Activated CD4-positive, alpha-beta memory T cell treated with anti-CD3 and anti-CD28 coated beads, Interleukin-2, amount 10 ng/mL, durations not matched to agents 7 days and 5 days (primary cell): ENCODE measurements around the gene CA4. TPM values are rescaled to one million over a fixed set of nuclear protein-coding genes. Genes with fewer than 3 reads are reported as not detected.
"Not testable (repeated sequence)": the region's sequence is repeated elsewhere in the genome, so short reads cannot be mapped to it uniquely, and the experiment has no call there.

Source experiments
- CTCF ChIA-PET: fragments of 350-600 bp; sonication (Branson Sonifier 250); formaldehyde crosslinking; loops from one replicate; lab custom pipeline; 2021; ENCODE audit warnings: antibody characterized with exemption, inconsistent platforms; lab: Charles Lee
- POLR2A ChIA-PET: fragments of 350-600 bp; sonication (Branson Sonifier 250); formaldehyde crosslinking; loops from one replicate; lab custom pipeline; 2021; ENCODE audit warnings: antibody characterized with exemption; lab: Charles Lee
- DNase-seq: peaks from one replicate; pipeline ENCODE4 v3.0.0-alpha.2; 2020
- H3K27ac Mint-ChIP-seq: one replicate; pipeline ENCODE4 v1.8.0; 2021; ENCODE audit warnings: mild to moderate bottlenecking, mixed read lengths
- H3K27me3 Mint-ChIP-seq: one replicate; pipeline ENCODE4 v1.8.0; 2021; ENCODE audit warnings: mixed read lengths
- H3K36me3 Mint-ChIP-seq: one replicate; pipeline ENCODE4 v1.8.0; 2021; ENCODE audit warnings: low read depth, mixed read lengths
- H3K4me1 Mint-ChIP-seq: one replicate; pipeline ENCODE4 v1.8.0; 2021; ENCODE audit warnings: mixed read lengths
- H3K4me3 Mint-ChIP-seq: one replicate; pipeline ENCODE4 v1.8.0; 2021; ENCODE audit warnings: mild to moderate bottlenecking, mixed read lengths
- H3K9me3 Mint-ChIP-seq: one replicate; pipeline ENCODE4 v1.8.0; 2021; ENCODE audit warnings: mixed read lengths
- total RNA-seq, 2 experiments: library from RNA; stranded (reverse); gene quantifications; one replicate each; pipeline ENCODE4 v1.2.3, GENCODE V29; 2021

Gene CA4
- total RNA-seq, 2 experiments from 2014 or later, result not detected

DNA sequence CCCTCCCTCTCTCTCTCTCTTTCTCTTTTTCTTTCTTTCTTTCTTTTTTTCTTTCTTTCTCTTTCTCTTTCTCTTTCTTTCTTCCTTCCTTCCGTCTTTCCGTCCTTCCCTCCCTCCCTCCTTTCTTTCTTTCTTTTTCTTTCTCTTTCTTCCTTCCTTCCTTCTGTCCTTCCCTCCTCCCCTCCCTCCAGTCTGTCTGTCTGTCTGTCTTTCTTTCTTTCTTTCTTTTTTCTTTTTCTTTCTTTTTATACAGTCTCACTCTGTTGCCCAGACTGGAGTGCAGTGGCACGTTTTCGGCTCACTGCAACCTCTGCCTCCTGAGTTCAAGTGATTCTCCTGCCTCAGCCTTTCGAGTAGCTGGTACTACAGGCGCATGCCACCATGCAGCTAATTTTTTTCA, 14.4 kb downstream of the CA4 start:
- H3K9me3 Mint-ChIP-seq, result no peaks in the 10 kb centered on the region
- peaks cover 3% of the 10 kb centered on the region for H3K27me3 Mint-ChIP-seq
- DNase-seq, result no peak
- H3K27ac Mint-ChIP-seq, result no peak overlapping the region
- no peak overlapping the region for H3K4me3 Mint-ChIP-seq
- peaks cover 34% of the 10 kb centered on the region for H3K4me1 Mint-ChIP-seq
- ChIA-PET POLR2A (no interaction called here), CTCF (interaction anchor here (0.8 kb wide), 1 partner anchor 21 kb away, joined by 3 read pairs; no protein-coding TSS in a partner anchor)
- H3K36me3 Mint-ChIP-seq, result no peaks in the 10 kb centered on the region

DNA sequence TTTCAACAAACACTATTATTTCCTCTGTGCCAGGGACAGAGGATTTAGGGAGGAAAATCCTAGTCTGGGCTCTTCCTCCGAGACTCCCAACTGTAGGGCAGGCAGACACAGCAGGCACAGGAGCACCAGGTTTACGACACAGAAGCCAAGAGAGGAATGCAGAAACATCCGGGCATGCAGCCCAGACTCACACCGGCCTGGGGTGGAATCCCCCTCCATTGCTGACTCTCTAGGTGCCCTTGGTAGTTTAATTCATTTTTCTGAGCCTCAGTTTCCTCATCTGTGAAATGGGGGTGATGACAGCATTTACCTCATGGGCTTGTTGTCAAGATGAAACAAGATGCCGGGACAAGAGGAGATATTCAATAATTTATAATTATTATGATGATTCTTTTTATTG, 14.9 kb downstream of the CA4 start:
- Mint-ChIP-seq H3K36me3 (no peaks in the 10 kb centered on the region), H3K4me1 (peaks cover 36% of the 10 kb centered on the region), H3K27me3 (peaks cover 3% of the 10 kb centered on the region), H3K9me3 (no peaks in the 10 kb centered on the region), H3K4me3 (no peak overlapping the region), H3K27ac (no peak overlapping the region)
- ChIA-PET CTCF (interaction anchor here (0.8 kb wide), 1 partner anchor 21 kb away, joined by 3 read pairs; no protein-coding TSS in a partner anchor), POLR2A (no interaction called here)
- DNase-seq, result no peak

DNA sequence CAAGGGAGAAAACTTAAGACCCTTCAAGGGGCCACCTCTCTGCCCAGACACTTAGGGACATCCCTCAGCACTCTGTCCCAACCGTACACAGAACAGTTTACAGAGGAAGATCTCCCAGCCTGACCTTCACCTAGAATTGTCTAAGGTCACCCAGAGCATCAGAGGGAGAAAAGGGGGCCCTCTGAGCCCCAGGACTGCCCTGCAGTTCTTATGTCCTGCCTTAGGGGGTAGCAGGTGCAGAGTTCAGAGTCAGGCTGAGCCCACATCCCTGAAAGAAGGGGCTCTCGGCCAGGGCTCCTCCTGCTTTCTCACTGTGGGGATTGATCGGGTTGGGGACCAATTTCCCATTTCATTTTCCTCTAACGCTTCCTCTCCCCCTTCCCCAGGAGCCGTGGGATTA, 15.4 kb downstream of the CA4 start:
- Mint-ChIP-seq H3K4me3 (no peak overlapping the region), H3K36me3 (no peaks in the 10 kb centered on the region), H3K27me3 (peaks cover under 1% of the 10 kb centered on the region), H3K4me1 (peaks cover 41% of the 10 kb centered on the region), H3K9me3 (no peaks in the 10 kb centered on the region), H3K27ac (no peak overlapping the region)
- POLR2A ChIA-PET, result no interaction called here
- no peak for DNase-seq
- CTCF ChIA-PET, result no interaction called here

DNA sequence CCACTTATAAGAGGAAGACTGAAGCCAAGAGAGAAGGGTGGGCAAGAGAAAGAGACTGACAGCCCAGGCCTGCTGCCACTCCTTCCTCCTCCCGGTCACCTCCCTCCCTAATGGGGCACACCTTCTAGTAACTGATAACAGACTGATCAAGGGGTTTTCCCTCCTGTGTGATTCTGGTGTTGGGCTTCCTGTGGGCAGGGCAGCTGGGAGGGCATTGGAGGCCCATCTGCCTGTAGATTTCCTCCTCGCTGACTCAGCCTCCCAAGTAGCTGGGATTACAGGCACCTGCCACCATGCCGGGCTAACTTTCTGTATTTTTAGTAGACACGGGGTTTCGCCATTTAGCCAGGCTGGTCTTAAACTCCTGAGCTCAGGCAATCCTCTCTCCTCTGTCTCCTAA, 16.2 kb downstream of the CA4 start:
- Mint-ChIP-seq H3K27me3 (no peaks in the 10 kb centered on the region), H3K9me3 (no peaks in the 10 kb centered on the region), H3K4me3 (no peak overlapping the region), H3K4me1 (peaks cover 49% of the 10 kb centered on the region), H3K36me3 (no peaks in the 10 kb centered on the region), H3K27ac (no peak overlapping the region)
- peak; percentile 55 for DNase-seq
- ChIA-PET CTCF (no interaction called here), POLR2A (no interaction called here)

DNA sequence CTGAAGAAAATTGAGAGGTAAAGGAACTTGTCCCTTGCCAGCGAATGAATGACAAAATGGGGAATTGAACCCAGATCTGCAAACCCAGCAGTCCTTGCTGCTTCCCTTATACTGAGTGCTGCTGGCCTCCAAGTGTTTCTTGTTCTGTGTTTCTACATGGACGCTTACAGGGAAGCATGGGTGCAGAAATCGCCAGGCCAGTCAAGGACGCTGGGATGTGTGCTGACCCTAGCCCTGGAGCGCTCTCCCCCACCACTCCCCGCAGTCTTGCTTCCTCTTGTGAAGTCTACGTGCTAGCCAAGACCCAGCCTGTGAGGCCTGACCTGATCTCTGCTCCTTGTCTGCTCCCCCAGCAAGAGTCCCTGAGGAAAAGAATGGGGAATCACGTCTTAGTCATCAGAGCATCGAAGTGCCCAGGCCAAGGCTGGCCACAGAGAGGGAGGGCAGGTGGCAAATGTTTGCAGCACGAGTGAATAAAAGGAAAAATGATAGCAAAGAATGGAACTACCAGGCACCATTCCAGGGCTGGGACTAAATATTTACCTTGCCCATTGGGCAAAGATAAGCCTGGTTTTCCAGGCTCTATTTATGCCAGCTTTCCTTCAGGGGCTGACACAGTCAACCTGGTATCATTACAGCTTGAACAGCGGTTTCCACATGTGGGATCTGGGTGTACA, 17.4 kb downstream of the CA4 start:
- ChIA-PET POLR2A (no interaction called here), CTCF (interaction anchor here (0.7 kb wide), 1 partner anchor 24 kb away, joined by 3 read pairs; no protein-coding TSS in a partner anchor)
- no peaks in the 10 kb centered on the region for H3K9me3 Mint-ChIP-seq
- H3K27ac Mint-ChIP-seq, result no peak overlapping the region
- DNase-seq, result no peak
- no peaks in the 10 kb centered on the region for H3K27me3 Mint-ChIP-seq
- no peaks in the 10 kb centered on the region for H3K36me3 Mint-ChIP-seq
- no peak overlapping the region for H3K4me3 Mint-ChIP-seq
- H3K4me1 Mint-ChIP-seq, result peaks cover 52% of the 10 kb centered on the region

DNA sequence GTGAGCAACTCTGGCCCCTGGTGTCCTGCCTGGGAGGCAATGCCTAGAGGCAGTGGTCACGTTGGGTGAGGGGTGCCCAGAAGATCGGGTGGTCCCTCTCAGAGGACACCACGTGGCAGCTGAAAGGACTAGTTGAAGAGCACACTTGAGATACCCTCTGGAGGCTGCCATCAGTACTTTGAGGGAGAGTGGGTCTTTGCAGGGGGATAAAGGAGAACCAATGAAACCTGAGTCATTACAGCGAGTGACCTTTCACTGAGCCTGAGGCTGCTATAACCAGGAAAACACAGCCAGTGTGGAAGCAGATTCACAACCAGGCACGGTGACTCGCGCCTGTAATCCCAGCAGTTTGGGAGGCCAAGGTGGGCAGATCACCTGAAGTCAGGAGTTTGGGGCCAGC, 18.9 kb downstream of the CA4 start:
- H3K4me3 Mint-ChIP-seq, result no peak overlapping the region
- CTCF ChIA-PET, result no interaction called here

DNA sequence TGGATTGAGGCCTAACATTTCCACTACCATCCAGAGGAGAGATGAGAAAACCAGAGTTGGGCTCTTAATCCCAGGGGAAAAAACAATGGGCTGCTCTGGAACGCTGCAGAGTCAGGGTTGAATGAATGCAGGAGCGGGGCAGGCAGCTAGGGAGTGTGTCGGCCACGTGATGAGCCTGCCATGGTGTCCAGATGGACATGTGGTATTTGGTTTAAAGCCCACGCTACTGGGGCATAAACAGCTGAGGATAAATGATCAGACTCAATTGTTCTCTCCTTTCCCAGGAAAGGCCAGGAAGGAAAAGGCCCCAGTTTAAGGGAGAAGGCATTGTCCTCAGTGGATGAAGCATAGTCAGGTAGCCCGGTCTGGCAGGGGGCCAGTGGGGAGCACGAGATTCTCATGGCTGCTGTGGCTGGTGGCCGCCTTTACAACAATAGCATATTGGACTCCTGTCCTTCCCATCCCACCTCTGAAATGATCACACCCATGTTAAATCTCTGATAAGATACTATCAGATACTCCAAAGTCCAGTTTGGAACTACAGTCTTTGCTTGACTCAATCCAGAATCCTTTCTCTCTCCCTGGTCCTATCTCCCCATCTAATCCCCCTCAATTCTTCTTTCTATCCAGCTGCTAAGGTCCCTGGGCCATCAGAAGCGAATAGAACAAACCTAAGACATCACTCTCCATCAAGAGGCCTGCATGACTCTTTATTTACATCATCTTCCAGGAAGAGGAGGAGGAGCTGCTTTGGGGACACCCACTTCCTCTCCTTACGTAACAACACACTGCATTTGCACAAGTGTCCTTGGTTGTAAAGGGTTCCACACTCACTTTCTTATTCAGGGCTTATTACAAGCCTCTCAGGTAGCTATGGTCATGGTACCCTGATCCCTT, 20.4 kb downstream of the CA4 start:
- peak; percentile 57 for DNase-seq
- H3K27ac Mint-ChIP-seq, result peak overlapping the region; percentile 70
- CTCF ChIA-PET, result interaction anchor here (0.6 kb wide), 1 partner anchor 910 kb away, joined by 3 read pairs; no protein-coding TSS in a partner anchor
- no peak overlapping the region for H3K4me3 Mint-ChIP-seq
- H3K9me3 Mint-ChIP-seq, result no peaks in the 10 kb centered on the region
- POLR2A ChIA-PET, result interaction anchor here (1.0 to 1.5 kb wide), 4 partner anchors 17 to 222 kb away, joined by 3 to 4 read pairs (median 4); partner anchors contain the start of gene USP32
- peaks cover 37% of the 10 kb centered on the region for H3K4me1 Mint-ChIP-seq
- no peaks in the 10 kb centered on the region for H3K27me3 Mint-ChIP-seq
- no peaks in the 10 kb centered on the region for H3K36me3 Mint-ChIP-seq

More for the DNA sequence above, 18.9 kb downstream of the CA4 start:
- Mint-ChIP-seq H3K27me3 (no peaks in the 10 kb centered on the region), H3K36me3 (no peaks in the 10 kb centered on the region), H3K4me1 (peaks cover 48% of the 10 kb centered on the region), H3K9me3 (no peaks in the 10 kb centered on the region), H3K27ac (no peak overlapping the region)
- POLR2A ChIA-PET, result no interaction called here
- no peak for DNase-seq

DNA sequence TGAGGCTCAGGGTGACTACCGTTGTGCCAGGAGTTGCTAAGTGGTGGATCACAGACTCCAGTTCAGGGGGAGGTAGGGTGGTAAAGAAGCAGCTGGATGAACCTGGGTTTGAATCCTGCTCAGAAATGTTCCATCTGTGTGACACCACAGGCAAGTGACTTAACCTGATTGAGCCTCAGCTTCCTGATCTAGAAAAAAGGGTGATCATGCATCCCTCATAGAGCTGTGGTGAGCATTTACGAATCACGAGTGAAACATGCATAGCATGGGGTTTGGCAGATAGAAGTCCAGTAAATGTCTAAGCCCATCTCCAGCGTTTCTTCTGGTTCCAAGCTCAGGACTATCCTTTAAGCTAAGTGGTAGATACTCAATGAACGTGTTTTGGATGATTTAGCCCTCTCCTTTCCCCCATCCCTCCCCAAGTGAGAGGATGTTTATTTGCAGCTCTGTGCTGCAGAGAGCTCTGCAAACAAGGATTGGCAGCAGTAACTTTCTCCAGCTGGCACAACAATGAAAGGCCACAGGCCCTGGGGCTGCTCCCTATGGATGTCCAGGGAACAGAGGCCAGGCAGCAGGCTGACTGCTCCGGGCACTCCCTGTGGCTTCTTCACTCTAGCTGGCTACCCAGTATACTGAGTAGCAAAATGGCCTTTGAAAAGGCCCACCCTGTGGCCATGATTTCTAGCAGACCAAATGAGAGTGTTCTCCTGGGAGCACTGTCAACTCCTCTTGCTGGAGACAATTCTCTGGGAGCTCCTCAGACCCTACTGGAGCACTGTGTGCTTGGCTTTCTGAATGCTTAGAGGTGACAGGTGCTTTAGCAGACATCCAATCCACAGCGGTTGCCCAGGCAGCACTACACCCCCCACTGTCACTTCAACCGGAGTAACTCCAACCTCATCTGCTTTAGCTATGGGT, 21.3 kb downstream of the CA4 start:
- DNase-seq, result no peak

DNA sequence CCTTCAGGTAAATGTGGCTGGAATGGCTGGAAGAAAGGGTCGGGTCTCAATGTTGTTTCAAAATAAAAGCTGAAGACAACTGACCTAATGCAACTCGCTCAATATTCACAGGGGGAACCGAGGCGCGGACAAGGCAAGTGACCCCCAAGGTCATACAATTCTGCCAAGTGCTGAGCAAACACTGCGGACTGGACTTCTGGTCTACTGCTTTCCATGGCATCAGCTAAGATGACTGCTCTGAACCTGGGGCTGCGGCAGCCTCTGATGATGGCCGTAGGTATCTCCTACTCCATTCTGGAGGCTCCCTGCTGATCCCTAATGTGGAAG, 21.9 kb downstream of the CA4 start:
- Mint-ChIP-seq H3K4me3 (no peak overlapping the region), H3K27ac (no peak overlapping the region), H3K9me3 (no peaks in the 10 kb centered on the region), H3K4me1 (peaks cover 24% of the 10 kb centered on the region), H3K36me3 (no peaks in the 10 kb centered on the region), H3K27me3 (no peaks in the 10 kb centered on the region)
- DNase-seq, result no peak
- ChIA-PET POLR2A (no interaction called here), CTCF (interaction anchor here (1.0 kb wide), 1 partner anchor 29 kb away, joined by 3 read pairs; no protein-coding TSS in a partner anchor)

More for the DNA sequence above, 21.3 kb downstream of the CA4 start:
- Mint-ChIP-seq H3K4me3 (no peak overlapping the region), H3K9me3 (no peaks in the 10 kb centered on the region), H3K27ac (peak overlapping the region; percentile 70), H3K36me3 (no peaks in the 10 kb centered on the region), H3K27me3 (no peaks in the 10 kb centered on the region), H3K4me1 (peaks cover 28% of the 10 kb centered on the region)
- ChIA-PET POLR2A (interaction anchor here (1.0 to 1.5 kb wide), 4 partner anchors 18 to 221 kb away, joined by 3 to 4 read pairs (median 4); partner anchors contain the start of gene USP32), CTCF (interaction anchor here (0.6 to 1.0 kb wide), 2 partner anchors 28 to 911 kb away, joined by 3 read pairs; no protein-coding TSS in a partner anchor)

DNA sequence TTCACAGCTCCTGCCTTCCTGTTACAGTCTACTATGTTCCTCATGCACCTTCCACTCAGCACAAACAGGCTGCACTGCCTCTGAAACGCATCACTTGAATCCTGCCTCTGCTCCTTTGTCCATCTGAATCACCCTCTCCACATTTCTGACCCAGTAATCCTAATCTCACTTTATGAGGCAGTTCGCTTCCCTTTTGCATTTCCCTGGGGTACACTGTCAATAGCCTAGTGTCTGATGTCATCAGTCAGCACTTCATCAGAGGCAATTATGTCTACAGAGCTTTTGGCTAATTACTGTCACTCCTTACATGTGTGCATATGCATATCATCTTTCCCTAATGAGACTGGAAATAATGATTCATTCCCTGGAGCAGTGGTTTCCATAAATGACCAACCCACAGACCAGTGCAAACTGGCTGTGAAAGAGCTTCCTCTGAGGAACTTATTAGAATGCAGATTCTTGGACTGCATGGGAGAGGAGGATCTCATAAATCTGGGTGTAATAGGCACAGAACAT, 23.6 kb downstream of the CA4 start:
- Mint-ChIP-seq H3K27me3 (no peaks in the 10 kb centered on the region), H3K27ac (no peak overlapping the region), H3K4me1 (peaks cover 19% of the 10 kb centered on the region), H3K36me3 (no peaks in the 10 kb centered on the region), H3K9me3 (no peaks in the 10 kb centered on the region), H3K4me3 (no peak overlapping the region)
- DNase-seq, result no peak
- ChIA-PET CTCF (no interaction called here), POLR2A (interaction anchor here (1.0 kb wide), 1 partner anchor 31 kb away, joined by 3 read pairs; no protein-coding TSS in a partner anchor)

DNA sequence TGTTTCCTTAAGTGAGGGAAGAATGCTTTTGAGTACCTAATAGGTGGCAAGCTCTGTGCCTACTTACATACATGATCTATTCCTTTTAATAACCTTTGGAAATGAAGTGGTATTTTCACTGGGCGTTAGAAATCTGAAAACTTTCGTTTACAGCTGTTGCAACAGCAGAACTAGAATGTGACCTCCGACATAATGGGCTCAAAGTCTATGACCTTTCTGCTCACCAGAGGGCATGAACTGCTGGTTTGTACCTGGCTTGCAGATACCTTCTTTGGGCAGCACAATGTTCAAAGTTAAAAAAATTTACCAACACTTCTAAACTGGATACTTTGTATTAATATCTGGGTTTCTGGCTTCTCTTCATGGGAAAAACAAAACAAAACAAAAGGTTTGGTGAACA, 24.3 kb downstream of the CA4 start:
- Mint-ChIP-seq H3K27ac (no peak overlapping the region), H3K4me1 (peaks cover 19% of the 10 kb centered on the region), H3K27me3 (no peaks in the 10 kb centered on the region), H3K36me3 (no peaks in the 10 kb centered on the region), H3K9me3 (no peaks in the 10 kb centered on the region), H3K4me3 (no peak overlapping the region)
- POLR2A ChIA-PET, result interaction anchor here (1.0 kb wide), 1 partner anchor 31 kb away, joined by 3 read pairs; no protein-coding TSS in a partner anchor
- no peak for DNase-seq
- CTCF ChIA-PET, result no interaction called here

DNA sequence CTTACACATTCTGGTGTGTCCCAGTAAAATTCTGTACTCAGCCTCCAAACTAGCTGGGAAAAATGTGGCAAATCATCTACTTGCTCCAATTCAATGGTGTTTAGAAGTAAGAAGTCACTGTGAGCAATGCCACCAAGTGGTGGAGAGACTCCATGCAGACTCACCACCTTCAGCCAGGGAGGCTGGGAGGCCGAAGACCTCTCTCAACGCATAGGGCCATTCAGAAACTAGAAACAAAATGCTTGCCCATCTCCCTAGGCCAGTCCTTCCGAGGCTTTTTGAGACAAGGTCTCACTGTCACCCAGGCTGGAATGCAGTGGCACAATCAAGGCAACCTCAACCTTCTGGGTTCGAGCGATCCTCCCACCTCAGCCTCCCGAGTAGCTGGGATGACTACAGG, 25.0 kb downstream of the CA4 start:
- DNase-seq, POLR2A ChIA-PET, H3K4me3 Mint-ChIP-seq, H3K36me3 Mint-ChIP-seq, H3K9me3 Mint-ChIP-seq, H3K27ac Mint-ChIP-seq, H3K27me3 Mint-ChIP-seq: not testable (repeated sequence)
- peaks cover 16% of the 10 kb centered on the region for H3K4me1 Mint-ChIP-seq
- CTCF ChIA-PET, result interaction anchor here (0.7 to 1.6 kb wide), 3 partner anchors 31 to 1368 kb away, joined by 3 to 5 read pairs (median 3); no protein-coding TSS in a partner anchor
